Measurements from ENCODE around the gene UPK3BL1. TPM values are rescaled to one million over a fixed set of nuclear protein-coding genes. Genes with fewer than 3 reads are reported as not detected.
A peak's percentile ranks its signal among the peaks of the same experiment; 100 is the strongest.
"Not testable (repeated sequence)": the region's sequence is repeated elsewhere in the genome, so short reads cannot be mapped to it uniquely, and the experiment has no call there.

Gene UPK3BL1
- total RNA-seq, 1 experiment from 2014 or later, result 23.2 TPM

- DNase-seq (ENCODE audit: low spot score); H3K9me3 Mint-ChIP-seq; H3K4me3 Mint-ChIP-seq; CTCF ChIA-PET; H3K27me3 Mint-ChIP-seq (ENCODE audit: low read depth); H3K4me1 Mint-ChIP-seq; POLR2A ChIA-PET; H3K27ac Mint-ChIP-seq; ATAC-seq; H3K36me3 Mint-ChIP-seq: not testable (repeated sequence)
Observed at GRCh38 chr7:102596036-102596435, 46.6 kb downstream of the UPK3BL1 start.

GRCh38 chr7:102593637-102594334, 48.8 kb downstream of the UPK3BL1 start:
- POLR2A ChIA-PET; DNase-seq (ENCODE audit: low spot score); H3K36me3 Mint-ChIP-seq; H3K4me1 Mint-ChIP-seq; CTCF ChIA-PET; H3K27ac Mint-ChIP-seq; H3K27me3 Mint-ChIP-seq (ENCODE audit: low read depth); H3K4me3 Mint-ChIP-seq; H3K9me3 Mint-ChIP-seq: not testable (repeated sequence)
- ATAC-seq, result peak; percentile 0

- H3K4me3 Mint-ChIP-seq; H3K27me3 Mint-ChIP-seq (ENCODE audit: low read depth); CTCF ChIA-PET; H3K4me1 Mint-ChIP-seq; H3K9me3 Mint-ChIP-seq; POLR2A ChIA-PET; H3K36me3 Mint-ChIP-seq; H3K27ac Mint-ChIP-seq: not testable (repeated sequence)
- DNase-seq (ENCODE audit: low spot score), result peak; percentile 58
- peak; percentile 62 for ATAC-seq
Observed at GRCh38 chr7:102592477-102593019, 50.0 kb downstream of the UPK3BL1 start.

- H3K27me3 Mint-ChIP-seq (ENCODE audit: low read depth); H3K36me3 Mint-ChIP-seq; H3K4me3 Mint-ChIP-seq; DNase-seq (ENCODE audit: low spot score); H3K4me1 Mint-ChIP-seq; CTCF ChIA-PET; H3K27ac Mint-ChIP-seq; H3K9me3 Mint-ChIP-seq; POLR2A ChIA-PET: not testable (repeated sequence)
- ATAC-seq, result peak; percentile 90
Observed at GRCh38 chr7:102589857-102590256, 52.7 kb downstream of the UPK3BL1 start.

Other genes starting within 250 kb of the UPK3BL1 start
- 27.5 to 34.4 TPM (median 30.1 TPM) in 3 replicates for gene PRKRIP1, start 246.4 kb downstream of the UPK3BL1 start, total RNA-seq (2021)
- gene ORAI2, start 209.2 kb downstream of the UPK3BL1 start, total RNA-seq (2021), result 22.2 to 25.9 TPM (median 24.7 TPM) in 3 replicates
- gene ALKBH4, start 177.9 kb downstream of the UPK3BL1 start, total RNA-seq (2021), result 20.4 to 24.8 TPM (median 22.9 TPM) in 3 replicates
- gene LRWD1, start 177.8 kb downstream of the UPK3BL1 start, total RNA-seq (2021), result 37.4 to 41.7 TPM (median 39.6 TPM) in 3 replicates
- gene POLR2J, start 163.9 kb downstream of the UPK3BL1 start, total RNA-seq (2021), result 45.9 to 51.7 TPM (median 50.5 TPM) in 3 replicates
- 3.6 to 6.2 TPM (median 3.9 TPM) in 3 replicates for gene RASA4B, start 125.0 kb downstream of the UPK3BL1 start, total RNA-seq (2021)
- 9.0 to 11.2 TPM (median 10.5 TPM) in 3 replicates for gene UPK3BL2, start 99.1 kb downstream of the UPK3BL1 start, total RNA-seq (2021)
- gene SPDYE2, start 91.6 kb downstream of the UPK3BL1 start, total RNA-seq (2021), result 0.15 to 0.23 TPM in 2 of 3 replicates, not detected in the other
- 21.2 to 26.5 TPM (median 24.7 TPM) in 3 replicates for gene POLR2J3, start 70.2 kb downstream of the UPK3BL1 start, total RNA-seq (2021)
- gene RASA4, start 26.0 kb downstream of the UPK3BL1 start, total RNA-seq (2021), result 11.2 to 17.9 TPM (median 17.4 TPM) in 3 replicates
- gene SPDYE2B, start 7.5 kb upstream of the UPK3BL1 start, total RNA-seq (2021), result 0.23 TPM in 1 of 3 replicates, not detected in the others
- 4.3 to 5.9 TPM (median 5.5 TPM) in 3 replicates for gene POLR2J2, start 28.9 kb upstream of the UPK3BL1 start, total RNA-seq (2021)
- 7.7 to 8.6 TPM (median 7.9 TPM) in 3 replicates for gene FAM185A, start 106.2 kb upstream of the UPK3BL1 start, total RNA-seq (2021)